Stomach (tissue), 4 donors: ENCODE data around the gene CTRB1.
"Not testable (repeated sequence)": the region's sequence is repeated elsewhere in the genome, so short reads cannot be mapped to it uniquely, and the experiment has no call there.

ENCODE experiments used
- EP300 ChIP-seq: sonication (generic); formaldehyde crosslinking; IDR thresholded peaks from one replicate; pipeline ENCODE4 v1.6.1; 2017; ENCODE audit warnings: antibody characterized with exemption
- POLR2AphosphoS5 ChIP-seq, 3 donors: sonication (generic); formaldehyde crosslinking; IDR thresholded peaks; one replicate each; pipeline ENCODE4 v1.6.1; 2016; ENCODE audit warnings: antibody characterized with exemption in 3 of 3
- TF ChIP-seq, protein P1 (sequence below), 7 experiments: fragments of 450-650 bp in 4 of 7; fragments of 200-600 bp in 3 of 7; sonication (generic) in 3 of 7; IDR thresholded peaks; one replicate each; pipeline ENCODE4 v1.5.1; 2016 to 2019; ENCODE audit warnings: antibody characterized with exemption in 7 of 7, control low read depth in 2 of 7, mild to moderate bottlenecking in 1 of 7

DNA sequence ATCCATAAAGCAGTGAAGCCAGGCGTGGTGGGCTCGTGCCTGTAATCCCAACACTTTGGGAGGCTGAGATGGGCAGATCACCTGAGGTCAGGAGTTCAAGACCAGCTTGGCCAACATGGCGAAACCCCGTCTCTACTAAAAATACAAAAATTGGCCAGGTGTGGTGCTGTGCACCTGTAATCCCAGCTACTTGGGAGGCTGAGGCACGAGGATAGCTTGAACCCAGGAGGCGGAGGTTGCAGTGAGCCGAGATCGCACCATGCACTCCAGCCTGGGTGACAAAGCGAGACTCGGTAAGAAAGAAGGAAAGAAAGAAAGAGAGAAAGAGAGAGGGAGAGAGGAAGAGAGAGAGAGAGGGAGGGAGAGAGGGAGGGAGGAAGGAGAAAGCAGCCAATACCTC, 53.8 kb downstream of the CTRB1 start:
- TF ChIP-seq, protein P1, sequence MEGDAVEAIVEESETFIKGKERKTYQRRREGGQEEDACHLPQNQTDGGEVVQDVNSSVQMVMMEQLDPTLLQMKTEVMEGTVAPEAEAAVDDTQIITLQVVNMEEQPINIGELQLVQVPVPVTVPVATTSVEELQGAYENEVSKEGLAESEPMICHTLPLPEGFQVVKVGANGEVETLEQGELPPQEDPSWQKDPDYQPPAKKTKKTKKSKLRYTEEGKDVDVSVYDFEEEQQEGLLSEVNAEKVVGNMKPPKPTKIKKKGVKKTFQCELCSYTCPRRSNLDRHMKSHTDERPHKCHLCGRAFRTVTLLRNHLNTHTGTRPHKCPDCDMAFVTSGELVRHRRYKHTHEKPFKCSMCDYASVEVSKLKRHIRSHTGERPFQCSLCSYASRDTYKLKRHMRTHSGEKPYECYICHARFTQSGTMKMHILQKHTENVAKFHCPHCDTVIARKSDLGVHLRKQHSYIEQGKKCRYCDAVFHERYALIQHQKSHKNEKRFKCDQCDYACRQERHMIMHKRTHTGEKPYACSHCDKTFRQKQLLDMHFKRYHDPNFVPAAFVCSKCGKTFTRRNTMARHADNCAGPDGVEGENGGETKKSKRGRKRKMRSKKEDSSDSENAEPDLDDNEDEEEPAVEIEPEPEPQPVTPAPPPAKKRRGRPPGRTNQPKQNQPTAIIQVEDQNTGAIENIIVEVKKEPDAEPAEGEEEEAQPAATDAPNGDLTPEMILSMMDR (IDR thresholded peaks at IDR 0.05) = not testable (repeated sequence)
- not testable (repeated sequence) for TF ChIP-seq POLR2AphosphoS5 (IDR thresholded peaks at IDR 0.05); EP300
